HG02970 (cell line): ENCODE measurements around the gene NCR2.

ENCODE experiments used
- ATAC-seq: cut with Tn5 transposase; IDR thresholded peaks from one replicate; pipeline ENCODE4 v1.9.1; 2021; ENCODE audit warnings: mild to moderate bottlenecking, moderate library complexity, moderate number of reproducible peaks; ENCODE audit not compliant: unreplicated experiment, low FRiP score

NCR2 gene

GRCh38 chr6:41356825-41357224 lies 21.4 kb downstream of the NCR2 start:
- no peak for ATAC-seq

GRCh38 chr6:41358503-41358902 lies 23.1 kb downstream of the NCR2 start:
- no peak for ATAC-seq

- no peak for ATAC-seq
These were observed 24.4 kb downstream of the NCR2 start for GRCh38 chr6:41359617-41360313.

GRCh38 chr6:41360314-41360685 lies 24.9 kb downstream of the NCR2 start:
- ATAC-seq = no peak

GRCh38 chr6:41366150-41366549 lies 30.7 kb downstream of the NCR2 start:
- ATAC-seq = no peak

- no peak for ATAC-seq
These were observed 31.7 kb downstream of the NCR2 start for GRCh38 chr6:41367061-41367460.

GRCh38 chr6:41367700-41368099 lies 32.3 kb downstream of the NCR2 start:
- ATAC-seq = no peak

- ATAC-seq = no peak
These were observed 35.2 kb downstream of the NCR2 start for GRCh38 chr6:41370488-41371111.

- no peak for ATAC-seq
These were observed 36.1 kb downstream of the NCR2 start for GRCh38 chr6:41371461-41371991.

- ATAC-seq = no peak
These were observed 36.8 kb downstream of the NCR2 start for GRCh38 chr6:41371992-41372831.

GRCh38 chr6:41372832-41373626 lies 37.6 kb downstream of the NCR2 start:
- ATAC-seq = no peak

- no peak for ATAC-seq
These were observed 38.2 kb downstream of the NCR2 start for GRCh38 chr6:41373627-41373918.

- ATAC-seq = no peak
These were observed 38.7 kb downstream of the NCR2 start for GRCh38 chr6:41373919-41374617.

GRCh38 chr6:41374618-41375590 lies 39.5 kb downstream of the NCR2 start:
- no peak for ATAC-seq

GRCh38 chr6:41375598-41376151 lies 40.3 kb downstream of the NCR2 start:
- no peak for ATAC-seq

- no peak for ATAC-seq
These were observed 40.8 kb downstream of the NCR2 start for GRCh38 chr6:41376176-41376575.

- no peak for ATAC-seq
These were observed 41.7 kb downstream of the NCR2 start for GRCh38 chr6:41377071-41377470.

- ATAC-seq = no peak
These were observed 43.9 kb downstream of the NCR2 start for GRCh38 chr6:41379306-41379705.

GRCh38 chr6:41386594-41386993 lies 51.2 kb downstream of the NCR2 start:
- ATAC-seq = no peak
